Renal cortex interstitium (tissue), 11 donors: ENCODE measurements around the gene NUDT5. TPM values are rescaled to one million over a fixed set of nuclear protein-coding genes. Genes with fewer than 3 reads are reported as not detected.

Experiments used
- DNase-seq, 11 donors: peaks; one replicate each; pipeline ENCODE4 v3.0.0-alpha.2; 2013; ENCODE audit warnings: low read depth in 9 of 11, low spot score in 4 of 11; ENCODE audit errors: extremely low read depth in 1 of 11
- polyA plus RNA-seq, 3 donors: library from polyadenylated mRNA; unstranded; fragments of 120-200 nt; gene quantifications; one replicate each; pipeline ENCODE4 v1.2.1, GENCODE V29; 2013; ENCODE audit not compliant: insufficient read length in 3 of 3

Gene NUDT5
- polyA plus RNA-seq, 3 donors, result 79.3 to 85.1 (median 84.8) TPM

GRCh38 chr10:12129222-12130111, 66.2 kb downstream of the NUDT5 start, which contains the start of gene SEC61A2:
Gene SEC61A2, plus strand, starts transcription at chr10:12129677. Its CDS starts 111 bp downstream, at chr10:12129788.
- peak; percentile 81 to 94 (median 91) for DNase-seq

- no peak for DNase-seq
Observed at GRCh38 chr10:12121673-12122072, 74.0 kb downstream of the NUDT5 start.

Other genes with a start within 250 kb of the NUDT5 start
- gene UPF2, start 153.1 kb downstream of the NUDT5 start, polyA plus RNA-seq, result 10 to 100 TPM; 33.8 to 38.3 (median 36.1) TPM
- 10 to 100 TPM; 28.6 to 38.0 (median 34.9) TPM for gene DHTKD1, start 126.9 kb downstream of the NUDT5 start, polyA plus RNA-seq
- 10 to 100 TPM; 14.3 to 21.7 (median 17.8) TPM for gene SEC61A2, start 66.2 kb downstream of the NUDT5 start, polyA plus RNA-seq
- 100 to 1,000 TPM; 105 to 141 (median 123) TPM for gene CDC123, start 297 bp upstream of the NUDT5 start, polyA plus RNA-seq
- 10 to 100 TPM; 10.5 to 13.0 (median 10.8) TPM for gene CAMK1D, start 153.7 kb upstream of the NUDT5 start, polyA plus RNA-seq